HepG2 (cell line): ENCODE results near the gene STMND1. TPM values are rescaled to one million over a fixed set of nuclear protein-coding genes. Genes with fewer than 3 reads are reported as not detected.

ENCODE experiments used
- NFE2 ChIP-seq: sonication (generic); formaldehyde crosslinking; IDR thresholded peaks from 2 replicates; pipeline ENCODE4 v1.4.0; 2020; ENCODE audit warnings: missing genetic modification reagents
- ZNF142 ChIP-seq: sonication (generic); formaldehyde crosslinking; IDR thresholded peaks from 2 replicates; pipeline ENCODE4 v1.4.0; 2020; ENCODE audit warnings: missing genetic modification reagents
- ZNF788 ChIP-seq: sonication (generic); formaldehyde crosslinking; IDR thresholded peaks from 2 replicates; pipeline ENCODE4 v1.5.0; 2020; ENCODE audit warnings: mild to moderate bottlenecking, missing genetic modification reagents, borderline replicate concordance
- polyA plus RNA-seq, 8 experiments: library from polyadenylated mRNA; depleted of rRNA in 3 of 8; stranded (reverse) in 7 of 8; unstranded in 1 of 8; fragments of >200 nt; fragmentation: Illumina TruSeq in 4 of 8; extraction: Trizol in 4 of 8; gene quantifications; 2 replicates each; pipeline versions ENCODE4 v1.2.1 to v1.2.3, GENCODE V29; 2011 to 2016; ENCODE audit warnings: low read depth in 4 of 8, missing spikeins in 1 of 8, mixed read lengths in 1 of 8; ENCODE audit not compliant: insufficient read depth in 1 of 8
- total RNA-seq, 5 experiments: library from RNA; depleted of rRNA; stranded (reverse); fragments of >200 nt; fragmentation: Illumina TruSeq; extraction: Trizol; gene quantifications; 2 replicates each; pipeline ENCODE4 v1.2.3, GENCODE V29; 2016; ENCODE audit warnings: low read depth in 1 of 5
- TF ChIP-seq, protein P1 (sequence below): sonication (generic); formaldehyde crosslinking; IDR thresholded peaks from 2 replicates; pipeline ENCODE4 v1.5.1; 2020; ENCODE audit warnings: missing genetic modification reagents, mild to moderate bottlenecking, borderline replicate concordance

STMND1 gene
- total and polyA plus RNA-seq, 2 of the 13 experiments (the other 11 are each of a cell fraction or from before 2014, with no cell fraction given) = not detected

- no peak for TF ChIP-seq ZNF142 (CRISPR knock-in tag)
- TF ChIP-seq, protein P1, sequence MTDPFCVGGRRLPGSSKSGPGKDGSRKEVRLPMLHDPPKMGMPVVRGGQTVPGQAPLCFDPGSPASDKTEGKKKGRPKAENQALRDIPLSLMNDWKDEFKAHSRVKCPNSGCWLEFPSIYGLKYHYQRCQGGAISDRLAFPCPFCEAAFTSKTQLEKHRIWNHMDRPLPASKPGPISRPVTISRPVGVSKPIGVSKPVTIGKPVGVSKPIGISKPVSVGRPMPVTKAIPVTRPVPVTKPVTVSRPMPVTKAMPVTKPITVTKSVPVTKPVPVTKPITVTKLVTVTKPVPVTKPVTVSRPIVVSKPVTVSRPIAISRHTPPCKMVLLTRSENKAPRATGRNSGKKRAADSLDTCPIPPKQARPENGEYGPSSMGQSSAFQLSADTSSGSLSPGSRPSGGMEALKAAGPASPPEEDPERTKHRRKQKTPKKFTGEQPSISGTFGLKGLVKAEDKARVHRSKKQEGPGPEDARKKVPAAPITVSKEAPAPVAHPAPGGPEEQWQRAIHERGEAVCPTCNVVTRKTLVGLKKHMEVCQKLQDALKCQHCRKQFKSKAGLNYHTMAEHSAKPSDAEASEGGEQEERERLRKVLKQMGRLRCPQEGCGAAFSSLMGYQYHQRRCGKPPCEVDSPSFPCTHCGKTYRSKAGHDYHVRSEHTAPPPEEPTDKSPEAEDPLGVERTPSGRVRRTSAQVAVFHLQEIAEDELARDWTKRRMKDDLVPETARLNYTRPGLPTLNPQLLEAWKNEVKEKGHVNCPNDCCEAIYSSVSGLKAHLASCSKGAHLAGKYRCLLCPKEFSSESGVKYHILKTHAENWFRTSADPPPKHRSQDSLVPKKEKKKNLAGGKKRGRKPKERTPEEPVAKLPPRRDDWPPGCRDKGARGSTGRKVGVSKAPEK = no peak
- TF ChIP-seq ZNF788 (CRISPR knock-in tag) = no peak
- no peak for TF ChIP-seq NFE2
Measured at GRCh38 chr6:17138033-17138432, 36.2 kb downstream of the STMND1 start (continued).
